Natural killer cell (primary cell): ENCODE results near the gene POLDIP3. TPM values are rescaled to one million over a fixed set of nuclear protein-coding genes. Genes with fewer than 3 reads are reported as not detected.
"Not testable (repeated sequence)": the region's sequence is repeated elsewhere in the genome, so short reads cannot be mapped to it uniquely, and the experiment has no call there.

Experiments used
- ATAC-seq, 3 donors: fragments of 150-1000 bp in 2 of 3; fragments of 200-7000 bp in 1 of 3; cut with Tn5 transposase; 1 replicate in 1 of 3; 2 replicates in 2 of 3; pipeline ENCODE4 v1.10.0; 2021; ENCODE audit warnings: mild to moderate bottlenecking in 2 of 3, moderate library complexity in 2 of 3
- DNase-seq, 2 donors: peaks; one replicate each; pipeline versions ENCODE4 v3.0.0 to v3.0.0-alpha.2; 2013 to 2021; ENCODE audit warnings: mixed read lengths in 1 of 2
- H3K27ac ChIP-seq: one replicate; pipeline ENCODE4 v1.5.1; 2013; ENCODE audit warnings: mild to moderate bottlenecking, low read length
- H3K27me3 ChIP-seq: one replicate; pipeline ENCODE4 v1.6.1; 2013; ENCODE audit warnings: low read length; ENCODE audit not compliant: control insufficient read depth, insufficient read depth
- H3K36me3 ChIP-seq: one replicate; pipeline ENCODE4 v1.6.1; 2013; ENCODE audit warnings: low read length; ENCODE audit not compliant: control insufficient read depth, insufficient read depth
- H3K4me1 ChIP-seq: one replicate; pipeline ENCODE4 v1.6.1; 2013; ENCODE audit warnings: low read length; ENCODE audit not compliant: control insufficient read depth, insufficient read depth
- H3K4me3 ChIP-seq: one replicate; pipeline ENCODE4 v1.5.1; 2013; ENCODE audit warnings: low read length
- H3K9me3 ChIP-seq: one replicate; pipeline ENCODE4 v1.6.1; 2013; ENCODE audit warnings: low read length; ENCODE audit not compliant: control insufficient read depth, insufficient read depth
- H3K27ac Mint-ChIP-seq, 2 donors: one replicate each; pipeline ENCODE4 v1.8.0; 2022; ENCODE audit warnings: mild to moderate bottlenecking in 2 of 2, mixed read lengths in 2 of 2, moderate library complexity in 1 of 2
- H3K27me3 Mint-ChIP-seq, 2 donors: one replicate each; pipeline ENCODE4 v1.8.0; 2022; ENCODE audit warnings: low read depth in 2 of 2, mixed read lengths in 2 of 2
- H3K36me3 Mint-ChIP-seq: one replicate; pipeline ENCODE4 v1.8.0; 2022; ENCODE audit warnings: mixed read lengths
- H3K4me1 Mint-ChIP-seq, 2 donors: one replicate each; pipeline ENCODE4 v1.8.0; 2022; ENCODE audit warnings: mixed read lengths in 2 of 2
- H3K4me3 Mint-ChIP-seq: one replicate; pipeline ENCODE4 v1.8.0; 2022; ENCODE audit warnings: mild to moderate bottlenecking, moderate library complexity, mixed read lengths
- H3K9me3 Mint-ChIP-seq, 2 donors: one replicate each; pipeline ENCODE4 v1.8.0; 2022; ENCODE audit warnings: mixed read lengths in 2 of 2
- WGBS: methylation state at CpG from one replicate; pipeline ENCODE4 v1.1.7; 2013; ENCODE audit warnings: missing lambda C conversion rate; ENCODE audit not compliant: insufficient coverage; 5-methylcytosine and 5-hydroxymethylcytosine counted together
- intact Hi-C: fragments of 100-400 bp; cut with micrococcal nuclease; formaldehyde crosslinking; loops from one replicate; pipeline ENCODE4 v1.14.2; 2022
- total RNA-seq, 4 donors: library from RNA; stranded (reverse); fragments of 120-200 nt in 1 of 4; gene quantifications; one replicate each; pipeline versions ENCODE4 v1.2.3 to v1.2.4, GENCODE V29; 2013 to 2022
- TF ChIP-seq, protein P1 (sequence below): fragments of 200-600 bp; IDR thresholded peaks from one replicate; pipeline ENCODE4 v1.8.0; 2022; ENCODE audit warnings: antibody characterized with exemption

The POLDIP3 gene
- total RNA-seq, 3 donors from 2014 or later (not counting 1 experiment from before 2014, with no cell fraction given): 66.1 to 82.8 (median 70.8) TPM

GRCh38 chr22:42581762-42582716 lies 32.6 kb downstream of the POLDIP3 start:
- peak overlapping the region; percentile 48 for H3K4me3 ChIP-seq
- Mint-ChIP-seq H3K4me1 (peaks cover 14 to 24% of the 10 kb centered on the region in 2 donors), H3K4me3 (peak overlapping the region; percentile 94), H3K9me3 (no peaks in the 10 kb centered on the region), H3K27ac (peak overlapping the region; percentile 71 to 88), H3K36me3 (no peaks in the 10 kb centered on the region), H3K27me3 (no peaks in the 10 kb centered on the region)
- no peaks in the 10 kb centered on the region for H3K9me3 ChIP-seq
- peaks cover 17% of the 10 kb centered on the region for H3K4me1 ChIP-seq
- peak; percentile 87 to 92 (median 91) for ATAC-seq
- 6% methylated on average over 64 of the region's 64 CpGs for WGBS
- TF ChIP-seq, protein P1, sequence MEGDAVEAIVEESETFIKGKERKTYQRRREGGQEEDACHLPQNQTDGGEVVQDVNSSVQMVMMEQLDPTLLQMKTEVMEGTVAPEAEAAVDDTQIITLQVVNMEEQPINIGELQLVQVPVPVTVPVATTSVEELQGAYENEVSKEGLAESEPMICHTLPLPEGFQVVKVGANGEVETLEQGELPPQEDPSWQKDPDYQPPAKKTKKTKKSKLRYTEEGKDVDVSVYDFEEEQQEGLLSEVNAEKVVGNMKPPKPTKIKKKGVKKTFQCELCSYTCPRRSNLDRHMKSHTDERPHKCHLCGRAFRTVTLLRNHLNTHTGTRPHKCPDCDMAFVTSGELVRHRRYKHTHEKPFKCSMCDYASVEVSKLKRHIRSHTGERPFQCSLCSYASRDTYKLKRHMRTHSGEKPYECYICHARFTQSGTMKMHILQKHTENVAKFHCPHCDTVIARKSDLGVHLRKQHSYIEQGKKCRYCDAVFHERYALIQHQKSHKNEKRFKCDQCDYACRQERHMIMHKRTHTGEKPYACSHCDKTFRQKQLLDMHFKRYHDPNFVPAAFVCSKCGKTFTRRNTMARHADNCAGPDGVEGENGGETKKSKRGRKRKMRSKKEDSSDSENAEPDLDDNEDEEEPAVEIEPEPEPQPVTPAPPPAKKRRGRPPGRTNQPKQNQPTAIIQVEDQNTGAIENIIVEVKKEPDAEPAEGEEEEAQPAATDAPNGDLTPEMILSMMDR: no peak
- H3K36me3 ChIP-seq: peaks cover 44% of the 10 kb centered on the region
- intact Hi-C loops: no loop called here
- no peaks in the 10 kb centered on the region for H3K27me3 ChIP-seq
- no peak overlapping the region for H3K27ac ChIP-seq
- peak; percentile 77 to 90 for DNase-seq

DNA sequence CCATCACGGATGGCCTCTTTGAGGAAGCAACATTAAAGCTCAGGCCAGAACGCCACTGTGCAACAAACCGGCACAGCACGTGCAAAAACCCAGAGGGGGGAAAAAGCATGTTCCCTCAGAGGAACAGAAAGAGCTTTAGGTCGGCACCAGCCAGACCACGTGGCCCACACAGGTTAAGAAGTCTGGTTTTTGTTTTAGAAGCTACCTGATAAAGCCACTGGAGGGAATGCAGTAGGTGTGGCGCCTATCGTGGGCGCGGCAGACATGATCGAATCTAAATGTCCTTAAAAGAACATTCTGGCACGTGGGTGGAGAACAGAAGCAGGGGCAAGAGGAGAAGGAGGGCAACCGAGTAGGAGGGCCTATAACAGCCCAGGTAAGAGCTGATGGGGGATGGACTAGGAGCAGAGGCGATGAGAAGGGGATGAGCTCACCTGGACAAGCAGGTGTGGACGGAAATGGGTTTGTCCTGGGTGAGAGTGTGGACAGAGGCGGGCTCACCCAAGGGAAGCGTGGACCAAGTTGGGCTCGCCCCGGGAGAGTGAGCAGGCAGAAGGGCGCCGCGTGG lies 33.4 kb downstream of the POLDIP3 start:
- H3K27ac ChIP-seq, H3K27me3 ChIP-seq, H3K9me3 Mint-ChIP-seq, intact Hi-C loops, DNase-seq, H3K36me3 Mint-ChIP-seq, H3K9me3 ChIP-seq, H3K27me3 Mint-ChIP-seq: not testable (repeated sequence)
- WGBS: 0% methylated on average over 9 of the region's 22 CpGs
- H3K4me1 ChIP-seq: peaks cover 17% of the 10 kb centered on the region
- peak overlapping the region; percentile 59 to 88 for H3K27ac Mint-ChIP-seq
- peaks cover 37% of the 10 kb centered on the region for H3K36me3 ChIP-seq
- peak in 1 of 3 donors; percentile 4 for ATAC-seq
- H3K4me1 Mint-ChIP-seq: peaks cover 14 to 24% of the 10 kb centered on the region in 2 donors
- peak overlapping the region; percentile 94 for H3K4me3 Mint-ChIP-seq
- peak overlapping the region; percentile 48 for H3K4me3 ChIP-seq

DNA sequence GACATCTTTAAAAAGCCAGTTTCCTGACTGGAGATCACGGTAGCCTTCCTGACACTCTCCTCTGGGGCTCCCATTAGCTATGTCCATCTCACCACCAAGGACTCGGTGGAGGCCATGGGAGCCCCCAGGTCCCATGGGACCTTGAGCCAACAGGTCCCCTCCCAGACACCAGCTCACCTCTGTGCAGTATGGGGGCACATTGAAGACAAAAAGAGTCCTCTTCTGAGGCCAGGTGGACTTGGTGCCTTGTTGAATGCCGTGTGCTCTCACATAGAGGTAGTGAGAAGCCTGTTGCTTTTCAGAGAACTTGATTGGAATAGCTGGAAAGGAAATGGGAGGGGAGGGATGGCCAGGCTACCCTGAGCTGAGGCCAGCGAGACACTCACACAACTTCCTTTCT lies 34.6 kb downstream of the POLDIP3 start:
- H3K4me1 Mint-ChIP-seq: peaks cover 14 to 22% of the 10 kb centered on the region in 2 donors
- H3K27ac ChIP-seq, intact Hi-C loops, H3K27ac Mint-ChIP-seq, DNase-seq, H3K9me3 ChIP-seq, H3K27me3 Mint-ChIP-seq, H3K4me3 ChIP-seq, H3K4me3 Mint-ChIP-seq, H3K36me3 Mint-ChIP-seq, ATAC-seq, H3K27me3 ChIP-seq, H3K9me3 Mint-ChIP-seq: not testable (repeated sequence)
- peaks cover 17% of the 10 kb centered on the region for H3K4me1 ChIP-seq
- WGBS: 98% methylated on average over 2 of the region's 4 CpGs
- peaks cover 25% of the 10 kb centered on the region for H3K36me3 ChIP-seq

DNA sequence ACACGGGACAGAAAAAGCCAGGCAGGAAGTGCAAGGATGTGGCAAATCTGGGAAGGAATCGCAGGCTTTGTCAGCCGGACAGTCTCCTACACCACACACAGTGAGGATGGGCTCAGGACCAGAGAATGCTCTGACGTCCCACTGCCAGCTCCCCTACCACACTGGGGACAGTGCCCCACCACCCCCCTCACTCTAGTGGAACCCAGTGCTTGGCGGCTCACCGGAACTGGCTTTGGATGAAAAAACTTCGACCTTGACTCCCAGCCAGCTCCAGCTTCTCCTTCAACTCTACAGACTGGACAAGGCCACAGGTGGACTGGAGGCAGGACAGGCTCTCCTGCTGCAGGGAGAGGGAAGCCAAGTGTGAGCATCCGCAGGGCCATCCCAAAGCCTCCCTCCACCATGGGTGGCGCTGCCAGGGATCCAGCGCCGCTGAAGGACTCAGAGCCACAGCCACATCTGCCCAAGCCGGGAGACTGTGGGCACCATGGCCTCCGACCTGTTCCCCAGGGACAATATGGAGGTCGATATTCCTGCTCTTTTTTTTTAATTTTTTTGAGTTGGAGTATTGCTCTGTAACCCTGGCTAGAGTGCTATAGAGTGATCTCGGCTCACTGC lies 37.0 kb downstream of the POLDIP3 start:
- ATAC-seq: no peak
- TF ChIP-seq, protein P1: no peak
- Mint-ChIP-seq H3K9me3 (no peaks in the 10 kb centered on the region), H3K4me3 (no peak overlapping the region), H3K4me1 (peaks cover 14 to 15% of the 10 kb centered on the region in 2 donors), H3K27ac (no peak overlapping the region), H3K36me3 (no peaks in the 10 kb centered on the region), H3K27me3 (no peaks in the 10 kb centered on the region)
- WGBS: 93% methylated on average over 14 of the region's 15 CpGs
- intact Hi-C loops: no loop called here
- Histone ChIP-seq H3K4me3 (no peak overlapping the region), H3K27ac (no peak overlapping the region), H3K4me1 (peaks cover 17% of the 10 kb centered on the region), H3K36me3 (peaks cover 20% of the 10 kb centered on the region), H3K9me3 (no peaks in the 10 kb centered on the region), H3K27me3 (no peaks in the 10 kb centered on the region)
- no peak for DNase-seq

GRCh38 chr22:42577141-42577540 lies 37.5 kb downstream of the POLDIP3 start:
- Histone ChIP-seq H3K4me1 (peaks cover 12% of the 10 kb centered on the region), H3K36me3 (peaks cover 20% of the 10 kb centered on the region)
- intact Hi-C loops, ATAC-seq, H3K4me3 ChIP-seq, H3K27ac Mint-ChIP-seq, H3K27me3 Mint-ChIP-seq, H3K9me3 Mint-ChIP-seq, H3K9me3 ChIP-seq, H3K27ac ChIP-seq, H3K4me3 Mint-ChIP-seq, H3K36me3 Mint-ChIP-seq, H3K27me3 ChIP-seq, DNase-seq: not testable (repeated sequence)
- 98% methylated on average over 8 of the region's 9 CpGs for WGBS
- peaks cover 12% of the 10 kb centered on the region in 2 donors for H3K4me1 Mint-ChIP-seq

DNA sequence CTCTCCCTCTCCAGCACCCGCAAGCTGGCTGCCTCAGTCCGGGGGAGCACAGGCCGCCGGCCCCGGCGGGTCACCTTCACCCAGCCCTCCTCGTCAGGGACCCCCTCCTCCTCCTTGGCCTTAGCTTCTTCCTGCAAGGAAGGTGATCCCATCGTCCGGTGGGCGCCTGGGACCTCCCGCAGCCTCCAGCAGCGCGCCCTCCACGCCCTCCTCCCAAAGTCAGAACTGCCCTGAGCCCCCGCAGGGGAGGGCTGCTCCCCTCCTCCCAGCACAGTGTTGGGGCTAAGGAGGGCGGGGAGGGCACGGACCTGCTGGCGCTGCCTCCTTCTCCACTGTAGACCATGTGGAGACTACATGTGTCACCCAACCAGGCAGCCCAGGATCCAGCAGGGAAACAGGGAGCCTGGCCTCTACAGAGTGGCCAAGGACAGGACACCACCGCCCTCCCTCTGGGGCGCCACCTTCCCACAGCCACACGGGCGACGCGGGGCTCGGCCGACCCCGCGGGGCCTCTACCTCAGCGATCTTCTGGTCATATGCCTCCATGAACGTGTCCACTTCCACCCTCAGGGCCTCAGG lies 38.6 kb downstream of the POLDIP3 start:
- H3K36me3 ChIP-seq: peaks cover 20% of the 10 kb centered on the region
- H3K9me3 ChIP-seq, H3K27me3 ChIP-seq, DNase-seq, H3K27me3 Mint-ChIP-seq, H3K9me3 Mint-ChIP-seq, H3K27ac ChIP-seq, H3K4me3 Mint-ChIP-seq, H3K36me3 Mint-ChIP-seq, intact Hi-C loops, H3K4me1 ChIP-seq, ATAC-seq, H3K4me1 Mint-ChIP-seq, H3K4me3 ChIP-seq, H3K27ac Mint-ChIP-seq: not testable (repeated sequence)
- 96% methylated on average over 18 of the region's 30 CpGs for WGBS
